Upper lobe of left lung (tissue), 4 donors: ENCODE data around the gene TIPARP.
A peak's percentile ranks its signal among the peaks of the same experiment; 100 is the strongest.

Source experiments
- CTCF ChIP-seq, 6 experiments: fragments of 450-650 bp in 4 of 6; fragments of 200-600 bp in 2 of 6; sonication (generic) in 2 of 6; IDR thresholded peaks; one replicate each; pipeline ENCODE4 v1.5.1; 2016 to 2019; ENCODE audit warnings: antibody characterized with exemption in 6 of 6
- POLR2AphosphoS5 ChIP-seq, 2 donors: sonication (generic); formaldehyde crosslinking; IDR thresholded peaks; one replicate each; pipeline ENCODE4 v1.5.1; 2017; ENCODE audit warnings: antibody characterized with exemption in 2 of 2

- TF ChIP-seq CTCF (IDR thresholded peaks at IDR 0.05) (no peak), POLR2AphosphoS5 (IDR thresholded peaks at IDR 0.05) (peak; percentile 80 to 86)
These were observed 48.3 kb upstream of the TIPARP start for GRCh38 chr3:156626104-156626503.
